Body of pancreas (tissue), 4 donors: ENCODE measurements around the gene CNTNAP5. TPM values are rescaled to one million over a fixed set of nuclear protein-coding genes. Genes with fewer than 3 reads are reported as not detected.

Source experiments
- ATAC-seq: fragments of 150-250 bp; one replicate; pipeline ENCODE4 v1.9.1; 2016
- DNase-seq, 4 donors: peaks; one replicate each; pipeline ENCODE4 v3.0.0-alpha.2; 2019
- H3K27ac ChIP-seq, 4 donors: fragments of 200-600 bp; sonication (generic); 1 replicate in 3 of 4; 2 replicates in 1 of 4; pipeline versions ENCODE4 v1.5.1 to v1.6.1; 2016 to 2019; ENCODE audit warnings: mild to moderate bottlenecking in 1 of 4, mixed read lengths in 1 of 4, moderate library complexity in 1 of 4
- H3K27me3 ChIP-seq, 2 donors: fragments of 200-600 bp; sonication (generic); one replicate each; pipeline ENCODE4 v1.6.0; 2016; ENCODE audit warnings: mild to moderate bottlenecking in 1 of 2
- H3K36me3 ChIP-seq, 2 donors: fragments of 200-600 bp; sonication (generic); replicated peaks in 1 of 2; 2 replicates each; pipeline ENCODE4 v1.5.1; 2016; ENCODE audit warnings: low read depth in 2 of 2; ENCODE audit not compliant: insufficient read depth in 1 of 2
- H3K4me1 ChIP-seq: fragments of 200-600 bp; sonication (generic); one replicate; pipeline ENCODE4 v1.6.0; 2016
- H3K4me3 ChIP-seq, 2 donors: fragments of 200-600 bp; sonication (generic); 1 replicate in 1 of 2; 2 replicates in 1 of 2; pipeline ENCODE4 v1.5.1; 2016 to 2019
- H3K9me3 ChIP-seq, 3 donors: fragments of 200-600 bp; sonication (generic); 1 replicate in 2 of 3; 2 replicates in 1 of 3; pipeline ENCODE4 v1.5.1; 2016
- POLR2A ChIP-seq, 3 donors: fragments of 450-650 bp; IDR thresholded peaks; one replicate each; pipeline ENCODE4 v1.6.1; 2016; ENCODE audit warnings: antibody characterized with exemption in 3 of 3, mild to moderate bottlenecking in 2 of 3
- WGBS, 2 donors: methylation state at CpG; one replicate each; pipeline ENCODE4 v1.1.5; 2017; 5-methylcytosine and 5-hydroxymethylcytosine counted together
- intact Hi-C: fragments of 100-400 bp; cut with DNase I; formaldehyde crosslinking; loops from one replicate; pipeline ENCODE4 v1.15.1; 2023
- total RNA-seq, 2 donors: library from RNA; depleted of rRNA; stranded (reverse); fragments of >200 nt; gene quantifications; one replicate each; pipeline ENCODE4 v1.1.0, GENCODE V29; 2016
- TF ChIP-seq, protein P1 (sequence below), 7 experiments: fragments of 450-650 bp in 4 of 7; fragments of 200-600 bp in 3 of 7; sonication (generic) in 3 of 7; IDR thresholded peaks; one replicate each; pipeline ENCODE4 v1.5.1; 2016 to 2019; ENCODE audit warnings: antibody characterized with exemption in 7 of 7

The CNTNAP5 gene
- total RNA-seq, 2 donors from 2014 or later: 0.26 to 0.33 TPM

DNA sequence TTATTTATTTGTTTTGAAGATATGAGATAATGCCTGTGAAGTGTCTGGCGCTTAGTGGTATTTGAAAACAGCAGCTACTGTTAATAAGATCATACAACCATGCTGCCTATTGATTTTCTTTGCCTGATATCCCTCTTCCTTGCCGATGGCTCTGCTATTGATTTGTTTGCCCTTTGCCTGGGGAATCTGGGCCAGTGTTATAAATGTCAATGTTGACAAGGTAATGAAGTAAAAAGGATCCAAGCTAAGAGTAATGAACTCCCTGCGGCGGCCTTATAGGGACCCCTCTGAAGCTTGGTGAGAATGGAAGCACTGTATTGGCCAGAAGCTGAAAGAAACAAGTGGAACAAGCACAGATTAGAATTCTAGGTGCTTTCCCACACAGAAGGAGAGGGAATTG, 854.6 kb downstream of the CNTNAP5 start:
- intact Hi-C loops: no loop called here
- Histone ChIP-seq H3K4me3 (no peak overlapping the region), H3K9me3 (no peaks in the 10 kb centered on the region), H3K27me3 (no peaks in the 10 kb centered on the region), H3K27ac (no peak overlapping the region), H3K36me3 (no peaks in the 10 kb centered on the region), H3K4me1 (peaks cover 26% of the 10 kb centered on the region)
- ATAC-seq (peak; percentile 27), DNase-seq (peak in 2 of 4 donors; percentile 4 to 10)
- WGBS, 2 donors: 12 to 24% methylated on average over 4 of the region's 4 CpGs
- TF ChIP-seq POLR2A (IDR thresholded peaks at IDR 0.05): no peak
- TF ChIP-seq, protein P1, sequence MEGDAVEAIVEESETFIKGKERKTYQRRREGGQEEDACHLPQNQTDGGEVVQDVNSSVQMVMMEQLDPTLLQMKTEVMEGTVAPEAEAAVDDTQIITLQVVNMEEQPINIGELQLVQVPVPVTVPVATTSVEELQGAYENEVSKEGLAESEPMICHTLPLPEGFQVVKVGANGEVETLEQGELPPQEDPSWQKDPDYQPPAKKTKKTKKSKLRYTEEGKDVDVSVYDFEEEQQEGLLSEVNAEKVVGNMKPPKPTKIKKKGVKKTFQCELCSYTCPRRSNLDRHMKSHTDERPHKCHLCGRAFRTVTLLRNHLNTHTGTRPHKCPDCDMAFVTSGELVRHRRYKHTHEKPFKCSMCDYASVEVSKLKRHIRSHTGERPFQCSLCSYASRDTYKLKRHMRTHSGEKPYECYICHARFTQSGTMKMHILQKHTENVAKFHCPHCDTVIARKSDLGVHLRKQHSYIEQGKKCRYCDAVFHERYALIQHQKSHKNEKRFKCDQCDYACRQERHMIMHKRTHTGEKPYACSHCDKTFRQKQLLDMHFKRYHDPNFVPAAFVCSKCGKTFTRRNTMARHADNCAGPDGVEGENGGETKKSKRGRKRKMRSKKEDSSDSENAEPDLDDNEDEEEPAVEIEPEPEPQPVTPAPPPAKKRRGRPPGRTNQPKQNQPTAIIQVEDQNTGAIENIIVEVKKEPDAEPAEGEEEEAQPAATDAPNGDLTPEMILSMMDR (IDR thresholded peaks at IDR 0.05): no peak

DNA sequence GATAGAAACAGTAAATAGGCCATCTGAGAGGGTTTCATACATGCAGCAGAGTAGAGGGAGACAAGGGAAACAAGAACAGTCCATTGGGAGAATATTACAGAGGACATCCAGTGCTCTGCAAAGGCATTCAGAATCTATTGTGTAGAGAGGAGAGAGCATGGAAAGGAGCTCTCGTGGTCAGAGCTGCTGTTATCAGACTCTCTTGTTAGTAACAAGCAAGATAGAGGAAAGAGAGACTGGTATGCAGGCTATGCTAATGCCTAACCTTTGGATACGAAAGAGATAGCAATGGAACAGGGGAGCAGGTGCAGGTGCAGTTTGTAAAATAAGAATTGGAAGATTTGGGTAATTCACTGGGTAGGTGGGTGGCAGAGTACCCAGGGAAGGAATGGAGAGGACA, 855.9 kb downstream of the CNTNAP5 start:
- Histone ChIP-seq H3K27me3 (no peaks in the 10 kb centered on the region), H3K36me3 (no peaks in the 10 kb centered on the region), H3K4me3 (no peak overlapping the region), H3K9me3 (no peaks in the 10 kb centered on the region), H3K27ac (peak overlapping the region in 1 of 4 donors; percentile 0), H3K4me1 (peaks cover 21% of the 10 kb centered on the region)
- intact Hi-C loops: no loop called here
- WGBS, 2 donors: 31 to 43% methylated on average over 2 of the region's 2 CpGs
- TF ChIP-seq, protein P1 (IDR thresholded peaks at IDR 0.05): no peak
- TF ChIP-seq POLR2A (IDR thresholded peaks at IDR 0.05): no peak
- peak; percentile 6 for ATAC-seq
- no peak for DNase-seq

DNA sequence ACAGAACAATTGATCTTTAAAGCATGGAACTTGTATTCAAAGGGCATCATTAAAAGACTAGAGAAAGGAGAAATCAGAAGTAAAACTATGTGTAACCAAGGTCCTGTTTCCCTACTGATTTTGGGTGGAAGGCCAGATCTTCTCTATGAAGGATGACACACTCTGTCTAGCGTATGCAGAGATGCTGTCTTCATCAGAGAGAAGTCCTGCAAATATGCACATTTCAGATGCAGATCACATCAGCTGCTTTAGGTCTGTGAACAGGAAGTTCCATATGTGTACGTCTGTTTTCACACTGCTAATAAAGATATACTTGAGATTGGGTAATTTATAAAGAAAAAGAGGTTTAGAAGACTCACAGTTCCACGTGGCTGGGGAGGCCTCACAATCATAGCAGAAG, 857.3 kb downstream of the CNTNAP5 start:
- TF ChIP-seq, protein P1 (IDR thresholded peaks at IDR 0.05): no peak
- TF ChIP-seq POLR2A (IDR thresholded peaks at IDR 0.05): no peak
- WGBS, 2 donors: 77 to 80% methylated on average over 3 of the region's 3 CpGs
- DNase-seq: no peak
- no peaks in the 10 kb centered on the region for H3K9me3 ChIP-seq
- H3K27me3 ChIP-seq: no peaks in the 10 kb centered on the region
- no peak overlapping the region for H3K4me3 ChIP-seq
- H3K4me1 ChIP-seq: peaks cover 21% of the 10 kb centered on the region
- intact Hi-C loops: no loop called here
- no peak for ATAC-seq
- H3K36me3 ChIP-seq: no peaks in the 10 kb centered on the region
- no peak overlapping the region for H3K27ac ChIP-seq

DNA sequence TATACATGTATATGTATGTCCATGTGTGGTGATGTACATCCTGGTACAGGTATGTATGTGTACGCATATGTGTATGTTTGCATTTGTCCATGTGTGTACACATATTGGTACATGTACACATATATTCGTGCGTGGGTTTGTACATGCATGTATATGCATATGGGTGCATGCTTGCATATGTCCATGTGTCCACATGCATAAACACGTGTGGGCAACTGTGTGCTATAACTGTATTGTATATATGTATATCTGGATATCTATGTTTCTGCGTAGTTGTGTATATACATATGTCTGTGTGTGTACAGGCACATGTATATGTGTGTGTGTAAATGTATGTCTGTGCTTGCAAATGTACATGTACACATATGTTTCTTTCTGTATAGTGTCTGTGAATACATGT, 858.5 kb downstream of the CNTNAP5 start:
- no peak overlapping the region for H3K4me3 ChIP-seq
- no peak for ATAC-seq
- H3K4me1 ChIP-seq: peaks cover 21% of the 10 kb centered on the region
- H3K9me3 ChIP-seq: no peaks in the 10 kb centered on the region
- H3K36me3 ChIP-seq: no peaks in the 10 kb centered on the region
- no peaks in the 10 kb centered on the region for H3K27me3 ChIP-seq
- intact Hi-C loops: no loop called here
- H3K27ac ChIP-seq: no peak overlapping the region
- TF ChIP-seq, protein P1 (IDR thresholded peaks at IDR 0.05): no peak
- TF ChIP-seq POLR2A (IDR thresholded peaks at IDR 0.05): no peak
- no peak for DNase-seq
- WGBS, 2 donors: 86 to 96% methylated on average over 5 of the region's 5 CpGs

DNA sequence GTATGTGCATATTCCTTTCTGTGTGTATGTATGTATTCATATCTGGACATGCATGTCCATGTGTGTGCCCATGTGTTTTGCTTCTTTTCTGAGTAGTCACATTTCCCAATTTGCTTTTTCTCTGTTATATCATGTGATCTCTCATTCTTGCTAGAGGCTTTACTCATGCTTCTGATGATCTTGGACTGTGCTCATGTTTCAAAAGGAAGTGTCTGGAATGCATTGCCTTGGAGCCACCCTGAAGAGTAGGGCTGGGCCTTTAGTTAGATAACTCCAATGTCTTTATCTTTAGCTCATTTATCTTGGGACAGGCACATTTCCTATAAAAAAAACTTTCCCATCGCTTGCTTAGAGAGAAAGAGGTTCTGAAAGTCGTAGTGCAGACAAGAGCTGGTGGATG, 859.2 kb downstream of the CNTNAP5 start:
- ATAC-seq: no peak
- 58 to 75% methylated on average over 2 of the region's 2 CpGs for WGBS, 2 donors
- no peak for TF ChIP-seq POLR2A (IDR thresholded peaks at IDR 0.05)
- TF ChIP-seq, protein P1 (IDR thresholded peaks at IDR 0.05): no peak

More for the DNA sequence above, 859.2 kb downstream of the CNTNAP5 start:
- no peaks in the 10 kb centered on the region for H3K9me3 ChIP-seq
- DNase-seq: no peak
- peaks cover 21% of the 10 kb centered on the region for H3K4me1 ChIP-seq
- no peak overlapping the region for H3K4me3 ChIP-seq
- H3K36me3 ChIP-seq: no peaks in the 10 kb centered on the region
- no peak overlapping the region for H3K27ac ChIP-seq
- H3K27me3 ChIP-seq: no peaks in the 10 kb centered on the region
- intact Hi-C loops: no loop called here
